Measurements from ENCODE around the gene CEP104. TPM values are rescaled to one million over a fixed set of nuclear protein-coding genes. Genes with fewer than 3 reads are reported as not detected.

The CEP104 gene
- total RNA-seq, 1 donor from 2014 or later: 36.5 TPM

DNA sequence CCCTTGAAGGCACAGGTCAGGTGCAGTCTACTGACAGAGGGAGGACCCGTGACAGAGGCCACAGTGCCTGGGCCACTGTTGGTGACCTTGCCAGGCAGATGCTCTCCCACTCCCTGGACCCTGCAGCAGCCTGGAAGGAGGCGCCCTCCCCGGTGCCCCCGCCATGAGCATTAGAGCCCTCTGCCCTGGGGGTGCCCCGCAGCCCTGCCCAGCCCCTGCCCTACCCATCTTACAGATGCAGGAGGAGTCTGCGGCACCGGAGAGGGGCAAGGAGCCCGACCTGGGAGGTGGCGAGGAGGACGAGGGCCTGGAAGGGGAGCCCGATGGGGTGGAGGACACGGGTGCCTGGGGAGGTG lies 94.2 kb downstream of the CEP104 start:
- DNase-seq: no peak

DNA sequence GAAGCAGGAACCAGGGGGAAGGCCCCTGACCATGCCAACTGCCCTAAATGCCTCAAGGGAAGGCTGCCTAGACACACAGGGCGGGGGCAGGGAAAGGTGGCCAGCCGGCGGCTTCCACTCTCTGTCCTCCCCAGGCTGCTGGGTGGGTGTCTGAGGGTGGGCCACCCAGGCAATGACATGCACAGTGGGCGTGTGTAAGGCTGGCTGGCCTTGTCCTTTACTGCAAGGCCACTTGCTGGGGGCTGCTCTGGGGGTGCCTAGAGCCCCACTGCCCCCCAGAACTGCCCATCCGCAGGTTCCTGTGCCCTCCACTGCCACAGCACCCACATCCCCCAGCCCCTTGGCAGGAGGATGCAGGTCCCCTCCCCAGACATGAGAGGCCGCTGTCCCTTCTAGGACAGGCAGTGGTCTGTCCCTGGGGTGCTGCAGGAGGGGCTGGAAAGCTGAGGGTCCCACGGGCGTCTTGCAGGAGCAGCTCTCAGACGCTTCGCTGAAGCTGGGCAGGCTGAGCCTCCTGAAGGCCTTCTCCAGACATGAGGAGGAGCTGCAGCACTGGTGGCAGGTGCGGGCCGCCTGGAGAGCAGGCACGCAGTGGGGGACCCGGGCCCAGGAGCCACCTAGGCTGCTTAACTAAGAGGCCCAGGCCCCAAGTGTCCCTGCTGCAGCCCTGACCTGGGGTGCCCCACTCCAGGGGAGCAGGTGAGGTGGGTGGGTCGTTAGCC lies 94.7 kb downstream of the CEP104 start:
- DNase-seq: no peak

Small RNA genes within 50 kb of the gene (small RNA-seq; reads per million reads assigned to genes)
- gene RN7SL574P (ENCODE audit: low replicate concordance): not detected

Other genes starting within 250 kb of the CEP104 start
- gene MEGF6, start 245.7 kb downstream of the CEP104 start, total RNA-seq: 33.6 TPM
- gene TPRG1L, start 232.2 kb downstream of the CEP104 start, total RNA-seq: 24.7 TPM
- 25.4 TPM for gene WRAP73, start 207.1 kb downstream of the CEP104 start, total RNA-seq
- 6.1 TPM for gene TP73, start 204.7 kb downstream of the CEP104 start, total RNA-seq
- gene CCDC27, start 104.8 kb downstream of the CEP104 start, total RNA-seq: not detected
- gene SMIM1, start 84.5 kb downstream of the CEP104 start, total RNA-seq: 5.7 TPM
- gene LRRC47, start 60.7 kb downstream of the CEP104 start, total RNA-seq: 43.3 TPM
- 7.8 TPM for gene DFFB, start 265 bp upstream of the CEP104 start, total RNA-seq
- 18.3 TPM for gene C1orf174, start 43.1 kb upstream of the CEP104 start, total RNA-seq

Measured in tongue (tissue), 3 donors.